CD4-positive, alpha-beta T cell treated with Interleukin-17A for 4 hours (primary cell): ENCODE results near the gene BEST1.

Experiments
- DNase-seq: peaks from one replicate; pipeline ENCODE4 v3.0.0-alpha.2; 2020; ENCODE audit warnings: mixed read lengths

The BEST1 gene

GRCh38 chr11:61950035-61950547, at the start of gene BEST1:
TSS of gene BEST1 (plus strand) at chr11:61950351. CDS start at chr11:61951807, 1,456 bp downstream.
- no peak for DNase-seq

DNA sequence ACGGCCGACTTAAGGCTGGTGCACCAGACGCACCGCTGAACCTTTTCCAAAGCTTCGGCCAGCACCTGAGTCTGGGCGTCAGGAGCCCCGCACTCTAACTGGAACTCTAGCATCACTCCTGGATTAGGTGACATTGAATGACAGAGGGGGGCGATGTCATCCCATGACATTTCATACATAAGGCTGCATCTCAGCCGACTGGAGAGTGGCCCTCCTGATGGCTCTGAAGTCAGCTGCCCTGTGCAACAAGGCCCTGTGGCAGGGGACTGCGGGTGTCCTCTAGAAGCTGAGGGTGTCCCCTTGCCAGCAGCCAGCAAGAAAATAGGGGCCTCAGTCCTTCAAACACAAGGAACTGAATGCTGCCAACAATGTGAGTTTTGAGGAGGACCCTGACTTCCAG, 48.8 kb upstream of the BEST1 start:
- no peak for DNase-seq

DNA sequence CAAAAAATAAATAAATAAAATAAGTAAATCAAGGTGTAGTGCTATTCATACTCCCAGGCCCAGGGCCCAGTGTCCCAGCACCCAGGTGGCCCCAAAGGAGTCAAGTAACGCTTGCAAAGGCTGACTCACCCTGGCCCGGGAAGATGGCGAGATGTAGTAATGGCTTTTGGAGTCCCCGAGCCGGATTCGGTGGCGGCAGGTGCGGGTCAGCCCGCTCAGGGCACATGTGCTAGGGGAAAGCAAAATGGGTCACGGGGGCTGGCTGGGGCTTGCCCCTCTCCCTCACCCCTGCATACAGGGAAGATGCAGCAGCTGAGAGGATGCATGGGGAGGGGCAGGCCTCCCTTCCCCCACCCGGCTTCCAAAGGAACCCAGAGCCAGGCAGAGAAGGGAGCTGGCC, 47.8 kb upstream of the BEST1 start:
- DNase-seq = no peak

GRCh38 chr11:61903845-61904244, 46.3 kb upstream of the BEST1 start:
- DNase-seq = no peak

DNA sequence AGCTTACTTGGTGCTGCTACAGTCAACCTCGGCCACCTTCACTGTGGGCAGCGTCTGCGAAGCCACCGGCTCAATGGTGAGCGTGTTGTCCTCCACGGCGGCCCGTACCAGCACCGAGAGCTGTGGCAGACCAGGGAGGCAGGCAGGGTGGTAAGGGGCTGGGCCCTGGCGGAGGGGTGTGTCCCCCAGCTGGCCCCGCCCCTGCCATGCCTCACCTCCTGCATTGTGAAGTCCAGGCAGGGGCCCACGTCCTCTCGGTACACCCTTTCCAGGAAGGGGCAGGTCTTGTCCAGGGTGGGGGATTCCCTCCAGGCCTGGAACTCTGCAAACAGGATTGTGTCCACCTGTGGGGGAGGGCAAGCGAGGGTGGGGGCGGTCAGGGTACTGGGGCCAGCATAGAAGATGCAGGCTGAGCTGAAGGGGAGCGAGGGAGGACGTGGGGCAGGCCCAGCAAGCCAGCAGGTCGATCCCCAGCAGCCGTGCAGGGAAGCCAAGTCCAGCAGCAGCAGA, 45.6 kb upstream of the BEST1 start:
- DNase-seq = no peak

DNA sequence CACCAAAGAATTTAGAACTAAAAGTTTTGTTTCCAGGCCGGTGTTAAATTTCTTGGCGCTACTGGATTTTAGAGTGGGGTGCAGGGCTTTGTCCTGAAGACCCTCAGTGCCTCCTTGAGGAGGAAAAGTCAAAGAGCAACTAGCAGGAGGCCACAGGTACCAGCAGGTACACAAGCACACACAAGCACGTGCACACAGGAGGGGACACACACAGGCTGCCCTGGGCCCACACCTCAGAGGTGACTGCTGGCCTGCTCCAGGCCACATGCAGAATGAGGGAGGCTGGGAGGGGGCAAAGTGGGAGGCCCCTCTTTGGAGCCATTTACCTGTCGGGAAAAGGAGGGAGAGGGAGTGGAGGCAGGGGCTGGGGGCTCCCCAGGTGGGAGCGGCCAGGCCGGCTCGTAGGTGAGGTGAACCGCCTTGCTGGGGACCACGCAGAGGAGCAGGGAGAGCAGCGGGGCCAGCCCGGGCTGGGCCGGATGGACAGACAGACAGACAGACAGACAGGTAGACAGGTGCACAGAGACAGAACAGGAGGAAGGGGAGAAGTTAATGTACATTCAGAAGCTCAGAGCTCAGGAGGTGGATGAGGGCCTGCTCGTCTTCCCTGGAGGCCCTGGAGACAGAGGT, 45.0 kb upstream of the BEST1 start:
- no peak for DNase-seq

DNA sequence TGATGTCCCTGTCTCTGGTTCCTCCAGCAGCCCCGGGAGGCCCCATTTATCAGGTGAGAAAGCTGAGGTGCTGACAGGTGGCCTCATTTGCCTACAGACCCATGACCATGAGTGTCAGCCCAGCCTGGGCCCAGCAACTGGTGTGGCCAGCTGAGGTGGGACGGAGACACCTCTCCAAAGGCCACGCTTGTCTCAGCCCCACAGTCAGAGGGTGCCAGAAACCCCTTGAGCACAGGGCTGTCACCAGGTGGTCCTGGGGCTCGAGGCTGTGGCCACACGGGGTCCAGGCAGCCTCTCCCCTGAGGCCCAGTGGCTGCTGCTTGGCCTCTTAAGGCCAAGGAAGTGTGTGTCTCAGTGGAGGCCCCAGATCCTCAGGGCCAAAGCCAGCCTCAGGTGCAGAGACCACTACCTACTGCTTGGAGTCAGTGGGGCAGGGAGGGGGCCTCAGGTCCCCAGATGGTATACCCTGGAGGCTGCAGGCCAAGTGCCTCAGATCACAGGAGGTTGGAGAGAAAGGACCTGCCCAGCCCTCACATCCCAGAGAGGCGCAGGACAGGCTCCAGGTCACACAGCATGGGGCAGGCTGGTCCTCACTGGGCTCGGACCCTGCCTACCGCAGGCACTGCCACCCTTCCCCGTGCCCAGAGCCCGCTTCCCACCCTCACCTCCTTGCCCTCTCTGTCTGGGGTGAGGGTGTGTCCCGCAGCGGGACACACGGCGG, 44.2 kb upstream of the BEST1 start:
- no peak for DNase-seq

GRCh38 chr11:61906522-61906909, 43.6 kb upstream of the BEST1 start:
- DNase-seq = no peak

DNA sequence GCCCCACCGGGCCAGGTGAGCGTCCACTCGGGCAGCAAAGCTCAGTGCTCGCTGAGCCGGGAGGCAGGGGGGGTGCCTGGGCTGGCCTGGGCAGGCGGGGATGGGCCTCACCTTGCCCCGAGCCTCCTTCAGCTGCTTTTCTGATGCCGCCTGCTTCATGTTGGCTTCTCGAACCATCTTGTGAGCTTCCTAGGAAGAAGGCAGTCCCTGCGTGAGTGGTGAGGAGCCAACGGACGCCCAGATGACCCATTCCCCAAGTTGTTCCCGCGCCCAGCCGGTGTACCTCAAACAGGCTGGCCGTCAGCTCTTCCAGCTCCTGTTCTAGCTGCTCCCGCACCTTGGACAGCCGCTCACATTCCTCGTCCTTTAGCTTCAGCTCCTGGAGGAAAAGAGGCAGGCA, 42.9 kb upstream of the BEST1 start:
- DNase-seq = no peak

- no peak for DNase-seq
These were observed 42.1 kb upstream of the BEST1 start for GRCh38 chr11:61907871-61908729.

DNA sequence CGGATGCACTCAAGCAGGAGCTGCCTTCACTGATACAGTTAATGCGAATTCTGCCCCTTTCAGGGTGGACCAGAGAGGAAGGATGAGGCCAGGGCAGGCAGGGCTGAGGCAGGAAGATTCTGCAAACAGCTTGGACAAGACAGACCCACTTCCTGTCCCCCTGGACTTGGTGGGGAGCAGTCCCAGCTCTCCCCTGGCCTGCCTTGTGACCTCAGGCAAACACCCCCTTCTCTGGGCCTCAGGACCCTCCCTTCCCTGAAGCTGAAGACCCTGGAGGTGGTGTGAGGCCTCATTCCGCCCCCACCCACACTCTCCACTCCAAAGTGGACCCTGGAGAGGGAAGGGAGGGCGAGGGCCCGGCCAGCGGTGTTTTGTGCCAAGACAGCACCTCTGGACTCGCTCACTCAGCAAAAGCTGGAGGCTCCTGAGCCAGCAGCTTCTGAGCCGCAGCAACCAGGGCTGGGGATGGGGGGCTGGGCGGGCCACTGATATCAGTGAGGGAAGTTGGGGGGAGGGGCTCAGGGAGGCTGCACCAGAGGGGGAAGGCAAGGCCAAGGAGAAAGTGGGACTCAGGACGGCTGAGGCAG, 41.3 kb upstream of the BEST1 start:
- no peak for DNase-seq

- DNase-seq = no peak
These were observed 39.7 kb upstream of the BEST1 start for GRCh38 chr11:61910187-61911127.

DNA sequence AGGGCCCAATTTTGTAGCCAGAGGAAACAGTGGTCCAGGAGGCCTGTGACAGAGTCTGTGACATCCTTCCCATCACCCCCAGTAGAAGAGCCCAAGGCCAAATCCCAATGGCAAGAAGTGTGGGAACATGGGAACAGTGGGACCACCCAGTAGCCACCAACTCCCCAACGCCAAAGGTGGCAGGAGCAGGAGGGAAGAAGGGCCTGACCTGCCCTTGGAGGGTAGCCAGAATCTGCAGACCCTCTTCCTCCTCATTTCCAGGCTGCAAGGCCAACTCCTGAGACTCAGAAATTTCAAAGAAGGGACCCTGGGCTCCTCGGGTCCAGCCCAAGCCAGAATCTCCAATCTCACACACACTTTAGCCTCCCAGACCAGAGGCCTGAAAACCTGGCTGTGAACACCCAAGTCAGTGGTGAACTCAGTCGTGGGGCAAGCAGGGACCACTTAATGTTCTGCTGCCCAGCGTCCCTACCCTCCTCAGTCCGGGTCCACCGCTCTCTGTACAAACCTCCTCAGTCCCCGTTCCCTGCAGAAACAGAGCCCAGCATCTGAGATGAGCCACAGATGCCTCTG, 38.9 kb upstream of the BEST1 start:
- DNase-seq = no peak

DNA sequence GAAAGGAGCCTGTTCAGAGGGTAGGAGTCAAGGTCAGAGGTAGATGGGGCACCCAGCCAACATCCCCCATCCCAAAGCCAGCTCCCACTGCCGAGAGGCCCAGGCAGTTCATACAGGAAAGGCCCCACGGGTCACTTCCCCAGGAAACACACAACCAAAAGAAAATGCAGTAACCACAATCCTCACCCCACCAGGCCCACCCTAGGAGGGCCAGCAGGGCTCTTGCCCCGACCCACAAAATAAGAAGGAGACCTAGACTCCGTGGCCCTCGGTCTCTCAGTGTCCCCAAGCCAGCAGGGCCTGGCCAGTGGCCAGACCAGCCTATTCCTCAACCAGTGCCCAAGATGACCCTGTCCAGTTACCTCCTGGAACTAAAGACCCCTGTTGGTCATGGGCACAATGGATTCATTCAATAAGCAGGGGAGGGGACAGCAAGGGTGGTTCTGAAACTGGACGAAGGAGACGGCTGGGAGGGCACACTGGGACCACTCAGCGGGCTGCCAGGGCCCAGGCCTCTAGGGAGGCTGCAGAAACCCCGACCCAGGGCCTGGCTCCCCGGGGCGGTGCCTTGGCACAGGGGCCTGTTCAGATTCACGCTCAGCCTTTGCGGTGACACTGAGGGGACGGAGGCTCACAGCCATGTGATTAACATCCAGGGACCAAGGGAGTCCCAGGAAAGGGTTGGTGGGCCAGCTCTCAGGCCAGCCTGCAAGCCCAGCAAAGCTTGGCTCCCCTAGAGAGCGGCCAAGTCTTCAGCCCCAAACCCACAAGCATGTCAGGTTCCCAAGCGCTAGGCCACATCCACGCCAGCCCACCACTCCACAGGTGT, 38.2 kb upstream of the BEST1 start:
- no peak for DNase-seq

GRCh38 chr11:61912530-61912898, 37.6 kb upstream of the BEST1 start:
- DNase-seq = no peak

- DNase-seq = no peak
These were observed 37.0 kb upstream of the BEST1 start for GRCh38 chr11:61912991-61913698.

GRCh38 chr11:61913699-61914395, 36.3 kb upstream of the BEST1 start:
- DNase-seq = no peak

DNA sequence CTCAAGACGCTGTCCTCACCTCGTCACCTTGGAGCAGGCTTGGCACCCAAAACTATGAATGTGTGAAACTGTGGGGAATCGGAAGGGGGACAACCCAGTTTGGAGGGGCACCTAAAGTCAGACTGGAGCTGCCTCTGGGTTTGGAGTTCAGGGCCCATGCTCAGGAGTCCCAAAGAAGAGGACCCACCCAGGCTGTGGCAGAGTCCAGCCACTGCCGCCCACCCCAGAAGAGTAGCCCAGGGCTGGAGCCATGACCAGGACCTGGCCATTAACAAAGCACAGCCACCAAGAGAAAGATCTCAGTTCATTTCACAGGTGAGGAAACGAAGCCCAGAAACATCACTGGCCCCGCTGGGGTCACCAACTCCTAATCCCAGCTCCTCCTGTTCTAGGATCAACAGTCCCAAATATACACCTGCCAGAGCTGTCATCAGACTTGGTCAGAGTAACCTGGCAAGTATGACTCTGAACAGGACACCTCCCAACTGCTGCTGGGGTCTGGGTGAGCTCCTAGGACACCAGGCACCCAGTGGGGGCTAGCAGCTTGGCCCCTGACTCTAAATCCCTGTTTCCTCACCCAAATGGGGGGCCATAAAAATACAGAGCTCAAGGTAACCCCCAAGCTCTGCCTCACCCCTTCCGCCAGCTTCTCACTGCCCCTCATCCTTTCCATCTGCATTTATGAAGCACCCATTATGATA, 35.5 kb upstream of the BEST1 start:
- no peak for DNase-seq
